HepG2 (cell line): ENCODE measurements around the gene H6PD. TPM values are rescaled to one million over a fixed set of nuclear protein-coding genes. Genes with fewer than 3 reads are reported as not detected.

ENCODE experiments used
- ARNT ChIP-seq: fragments of 450-650 bp; IDR thresholded peaks from 2 replicates; pipeline ENCODE4 v1.6.1; 2017
- FOXC1 ChIP-seq: sonication (generic); formaldehyde crosslinking; IDR thresholded peaks from 2 replicates; pipeline ENCODE4 v1.8.0; 2022; ENCODE audit warnings: mild to moderate bottlenecking, missing genetic modification reagents, borderline replicate concordance
- GABPA ChIP-seq, 2 experiments: IDR thresholded peaks; 2 replicates each; pipeline ENCODE4 v1.6.1; 2011 to 2016; ENCODE audit warnings: low read depth in 2 of 2, low read length in 1 of 2, missing biosample characterization in 1 of 2, missing genetic modification characterization in 1 of 2
- GATA4 ChIP-seq: sonication (generic); IDR thresholded peaks from 2 replicates; pipeline ENCODE4 v1.6.1; 2016; ENCODE audit warnings: antibody characterized with exemption, low read depth, borderline replicate concordance
- HDAC6 ChIP-seq: fragments of 200-600 bp; sonication (generic); IDR thresholded peaks from 2 replicates; pipeline ENCODE4 v1.7.0; 2017; ENCODE audit warnings: mild to moderate bottlenecking, antibody characterized with exemption, low read length, low read depth
- NFE2L1 ChIP-seq: sonication (generic); formaldehyde crosslinking; IDR thresholded peaks from 2 replicates; pipeline ENCODE4 v1.4.0; 2020; ENCODE audit warnings: missing genetic modification reagents, mild to moderate bottlenecking, borderline replicate concordance
- REL ChIP-seq: sonication (generic); formaldehyde crosslinking; conservative IDR thresholded peaks from 2 replicates; pipeline ENCODE4 v1.8.0; 2022; ENCODE audit warnings: mild to moderate bottlenecking, missing genetic modification reagents, moderate library complexity
- SOX13 ChIP-seq, 3 experiments: fragments of 450-650 bp in 1 of 3; sonication (generic) in 1 of 3; formaldehyde crosslinking in 1 of 3; IDR thresholded peaks in 2 of 3; conservative IDR thresholded peaks in 1 of 3; 2 replicates each; pipeline versions ENCODE4 v1.5.0 to v1.6.1; 2016 to 2020; ENCODE audit warnings: antibody characterized with exemption in 1 of 3, mild to moderate bottlenecking in 1 of 3, missing compliant biosample characterization in 1 of 3, missing genetic modification reagents in 1 of 3, moderate library complexity in 1 of 3
- TRIM24 ChIP-seq: sonication (generic); formaldehyde crosslinking; IDR thresholded peaks from 2 replicates; pipeline ENCODE4 v1.8.0; 2022; ENCODE audit warnings: mild to moderate bottlenecking, missing genetic modification reagents
- YY1 ChIP-seq: IDR thresholded peaks from 2 replicates; pipeline ENCODE4 v1.6.1; 2011; ENCODE audit warnings: low read length, low read depth, moderate library complexity, mild to moderate bottlenecking; ENCODE audit not compliant: insufficient read depth, insufficient replicate concordance
- ZBTB8A ChIP-seq: sonication (generic); formaldehyde crosslinking; IDR thresholded peaks from 2 replicates; pipeline ENCODE4 v1.4.0; 2020; ENCODE audit warnings: mild to moderate bottlenecking, low read depth, missing genetic modification reagents, borderline replicate concordance
- ZNF263 ChIP-seq: sonication (generic); formaldehyde crosslinking; IDR thresholded peaks from 2 replicates; pipeline ENCODE4 v1.4.0; 2020; ENCODE audit warnings: missing genetic modification reagents
- ZNF431 ChIP-seq: sonication (generic); formaldehyde crosslinking; IDR thresholded peaks from 2 replicates; pipeline ENCODE4 v1.9.0; 2022; ENCODE audit warnings: missing genetic modification reagents, low read depth, mild to moderate bottlenecking, borderline replicate concordance
- ZNF546 ChIP-seq: sonication (generic); formaldehyde crosslinking; conservative IDR thresholded peaks from 2 replicates; pipeline ENCODE4 v1.8.1; 2023; ENCODE audit warnings: mild to moderate bottlenecking, missing genetic modification reagents
- ZNF7 ChIP-seq: IDR thresholded peaks from 2 replicates; pipeline ENCODE4 v1.6.1; 2016; ENCODE audit warnings: missing biosample characterization, missing genetic modification reagents
- ZNF746 ChIP-seq: sonication (generic); formaldehyde crosslinking; IDR thresholded peaks from 2 replicates; pipeline ENCODE4 v1.8.0; 2022; ENCODE audit warnings: mild to moderate bottlenecking, missing genetic modification reagents
- polyA plus RNA-seq, 8 experiments: library from polyadenylated mRNA; depleted of rRNA in 3 of 8; stranded (reverse) in 7 of 8; unstranded in 1 of 8; fragments of >200 nt; fragmentation: Illumina TruSeq in 4 of 8; extraction: Trizol in 4 of 8; gene quantifications; 2 replicates each; pipeline versions ENCODE4 v1.2.1 to v1.2.3, GENCODE V29; 2011 to 2016; ENCODE audit warnings: low read depth in 4 of 8, missing spikeins in 1 of 8, mixed read lengths in 1 of 8; ENCODE audit not compliant: insufficient read depth in 1 of 8
- total RNA-seq, 5 experiments: library from RNA; depleted of rRNA; stranded (reverse); fragments of >200 nt; fragmentation: Illumina TruSeq; extraction: Trizol; gene quantifications; 2 replicates each; pipeline ENCODE4 v1.2.3, GENCODE V29; 2016; ENCODE audit warnings: low read depth in 1 of 5
- TF ChIP-seq, protein P1 (sequence below): sonication (generic); formaldehyde crosslinking; IDR thresholded peaks from 2 replicates; pipeline ENCODE4 v1.8.0; 2022; ENCODE audit warnings: mild to moderate bottlenecking, missing genetic modification reagents, borderline replicate concordance
- TF ChIP-seq, protein P2 (sequence below): sonication (generic); formaldehyde crosslinking; IDR thresholded peaks from 2 replicates; pipeline ENCODE4 v1.4.0; 2020; ENCODE audit warnings: mild to moderate bottlenecking, missing genetic modification reagents, borderline replicate concordance
- TF ChIP-seq, protein P3 (sequence below): sonication (generic); formaldehyde crosslinking; IDR thresholded peaks from 2 replicates; pipeline ENCODE4 v1.4.0; 2020; ENCODE audit warnings: mild to moderate bottlenecking, missing genetic modification reagents
- TF ChIP-seq, protein P4 (sequence below): sonication (generic); formaldehyde crosslinking; IDR thresholded peaks from 2 replicates; pipeline ENCODE4 v1.8.0; 2022; ENCODE audit warnings: missing genetic modification reagents, mild to moderate bottlenecking, inconsistent platforms, borderline replicate concordance

H6PD gene
- total and polyA plus RNA-seq, 2 of the 13 experiments (the other 11 are each of a cell fraction or from before 2014, with no cell fraction given) = 9.3 to 14.1 TPM

DNA sequence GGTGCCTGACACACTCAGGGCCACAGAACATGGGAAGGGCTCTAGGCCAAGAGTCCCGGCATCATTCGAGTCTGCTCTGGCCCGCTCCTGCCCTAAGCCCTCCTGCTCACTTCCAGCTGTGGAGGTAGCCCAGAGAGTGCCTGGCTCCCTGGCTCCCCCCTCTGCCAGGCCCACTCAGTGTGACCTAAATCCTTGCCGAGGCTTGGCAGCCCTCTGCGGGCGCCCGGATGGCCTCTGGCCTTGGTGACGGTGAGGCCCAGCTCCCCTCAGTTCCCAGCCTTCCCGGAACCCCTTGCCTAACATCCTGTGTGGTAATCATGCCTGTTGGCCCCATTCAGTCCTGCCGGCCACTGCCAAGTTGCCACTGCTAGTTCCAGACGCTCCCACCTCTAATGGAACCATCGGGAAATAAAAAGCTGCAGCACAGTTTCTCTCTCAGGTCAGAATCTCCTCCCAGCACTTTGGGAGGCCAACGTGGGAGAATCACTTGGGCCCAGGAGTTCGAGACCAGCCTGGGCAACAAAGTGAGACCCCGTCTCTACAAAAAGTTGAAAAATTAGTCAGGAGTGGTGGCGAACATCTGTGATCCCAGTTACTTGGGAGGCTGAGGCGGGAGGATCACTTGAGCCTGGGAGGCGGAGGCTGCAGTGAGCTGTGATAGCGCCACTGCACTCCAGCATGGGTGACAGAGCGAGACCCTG, 1.2 kb upstream of the H6PD start (continued):
- TF ChIP-seq GABPA (IDR thresholded peaks at IDR 0.05; ENCODE audit: low read depth, low read length) (peak; percentile 41; the same call in 1 of the 2 replicates), GABPA (CRISPR knock-in tag; IDR thresholded peaks at IDR 0.05; ENCODE audit: low read depth) (peak; percentile 77), ZNF7 (CRISPR knock-in tag) (0 out of 2 replicates have a peak, but pooled peaks have one; percentile 19), ARNT (no peak), ZNF546 (CRISPR knock-in tag) (no peak), ZNF746 (CRISPR knock-in tag) (peak; percentile 88; the same call in 1 of the 2 replicates), FOXC1 (CRISPR knock-in tag) (no peak; the same call in 1 of the 2 replicates), TRIM24 (peak; percentile 85), ZNF263 (no peak; the same call in 1 of the 2 replicates), YY1 (peak; percentile 60), ZBTB8A (CRISPR knock-in tag) (0 out of 2 replicates have a peak, but pooled peaks have one; percentile 52), REL (CRISPR knock-in tag) (no peak), GATA4 (peak; percentile 40; the same call in 1 of the 2 replicates), ZNF431 (CRISPR knock-in tag) (0 out of 2 replicates have a peak, but pooled peaks have one; percentile 28), HDAC6 (no peak), NFE2L1 (CRISPR knock-in tag) (no peak), SOX13 (IDR thresholded peaks at IDR 0.05) (no peak), SOX13 (CRISPR knock-in tag; conservative IDR thresholded peaks at IDR 0.05 in 1 of 2, IDR thresholded peaks at IDR 0.05 in 1 of 2) (peak in 1 of 2 experiments; percentile 85; a peak in 2 of 4 replicates)
- TF ChIP-seq, protein P1, sequence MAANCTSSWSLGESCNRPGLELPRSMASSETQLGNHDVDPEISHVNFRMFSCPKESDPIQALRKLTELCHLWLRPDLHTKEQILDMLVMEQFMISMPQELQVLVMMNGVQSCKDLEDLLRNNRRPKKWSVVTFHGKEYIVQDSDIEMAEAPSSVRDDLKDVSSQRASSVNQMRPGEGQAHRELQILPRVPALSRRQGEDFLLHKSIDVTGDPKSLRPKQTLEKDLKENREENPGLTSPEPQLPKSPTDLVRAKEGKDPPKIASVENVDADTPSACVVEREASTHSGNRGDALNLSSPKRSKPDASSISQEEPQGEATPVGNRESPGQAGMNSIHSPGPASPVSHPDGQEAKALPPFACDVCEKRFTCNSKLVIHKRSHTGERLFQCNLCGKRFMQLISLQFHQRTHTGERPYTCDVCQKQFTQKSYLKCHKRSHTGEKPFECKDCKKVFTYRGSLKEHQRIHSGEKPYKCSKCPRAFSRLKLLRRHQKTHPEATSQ = no peak; the same call in 1 of the 2 replicates
- TF ChIP-seq, protein P2, sequence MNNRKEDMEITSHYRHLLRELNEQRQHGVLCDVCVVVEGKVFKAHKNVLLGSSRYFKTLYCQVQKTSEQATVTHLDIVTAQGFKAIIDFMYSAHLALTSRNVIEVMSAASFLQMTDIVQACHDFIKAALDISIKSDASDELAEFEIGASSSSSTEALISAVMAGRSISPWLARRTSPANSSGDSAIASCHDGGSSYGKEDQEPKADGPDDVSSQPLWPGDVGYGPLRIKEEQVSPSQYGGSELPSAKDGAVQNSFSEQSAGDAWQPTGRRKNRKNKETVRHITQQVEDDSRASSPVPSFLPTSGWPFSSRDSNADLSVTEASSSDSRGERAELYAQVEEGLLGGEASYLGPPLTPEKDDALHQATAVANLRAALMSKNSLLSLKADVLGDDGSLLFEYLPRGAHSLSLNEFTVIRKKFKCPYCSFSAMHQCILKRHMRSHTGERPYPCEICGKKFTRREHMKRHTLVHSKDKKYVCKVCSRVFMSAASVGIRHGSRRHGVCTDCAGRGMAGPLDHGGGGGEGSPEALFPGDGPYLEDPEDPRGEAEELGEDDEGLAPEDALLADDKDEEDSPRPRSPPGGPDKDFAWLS (CRISPR knock-in tag) = no peak
- TF ChIP-seq, protein P3, sequence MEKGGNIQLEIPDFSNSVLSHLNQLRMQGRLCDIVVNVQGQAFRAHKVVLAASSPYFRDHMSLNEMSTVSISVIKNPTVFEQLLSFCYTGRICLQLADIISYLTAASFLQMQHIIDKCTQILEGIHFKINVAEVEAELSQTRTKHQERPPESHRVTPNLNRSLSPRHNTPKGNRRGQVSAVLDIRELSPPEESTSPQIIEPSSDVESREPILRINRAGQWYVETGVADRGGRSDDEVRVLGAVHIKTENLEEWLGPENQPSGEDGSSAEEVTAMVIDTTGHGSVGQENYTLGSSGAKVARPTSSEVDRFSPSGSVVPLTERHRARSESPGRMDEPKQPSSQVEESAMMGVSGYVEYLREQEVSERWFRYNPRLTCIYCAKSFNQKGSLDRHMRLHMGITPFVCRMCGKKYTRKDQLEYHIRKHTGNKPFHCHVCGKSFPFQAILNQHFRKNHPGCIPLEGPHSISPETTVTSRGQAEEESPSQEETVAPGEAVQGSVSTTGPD = peak; percentile 88
- TF ChIP-seq, protein P4, sequence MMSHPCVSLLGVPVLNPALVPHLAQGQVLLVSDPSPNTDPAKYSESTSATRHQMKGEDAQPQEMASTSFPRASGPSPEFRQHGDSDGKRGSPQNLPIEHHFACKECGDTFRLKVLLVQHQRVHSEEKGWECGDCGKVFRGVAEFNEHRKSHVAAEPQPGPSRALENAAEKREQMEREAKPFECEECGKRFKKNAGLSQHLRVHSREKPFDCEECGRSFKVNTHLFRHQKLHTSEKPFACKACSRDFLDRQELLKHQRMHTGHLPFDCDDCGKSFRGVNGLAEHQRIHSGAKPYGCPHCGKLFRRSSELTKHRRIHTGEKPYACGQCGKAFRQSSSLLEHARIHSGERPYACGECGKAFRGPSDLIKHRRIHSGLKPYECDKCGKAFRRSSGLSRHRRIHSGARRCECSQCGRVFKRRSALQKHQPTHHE (CRISPR knock-in tag) = peak; percentile 8; the same call in 1 of the 2 replicates
